NCI-H1694 treated with DMSO at 0.1 percent for 48 hours (cell line): ENCODE measurements around the gene CDC7.
"Not testable (repeated sequence)": the region's sequence is repeated elsewhere in the genome, so short reads cannot be mapped to it uniquely, and the experiment has no call there.

Source experiments
- DNase-seq: peaks from one replicate; lab custom pipeline; 2025; lab: John Stamatoyannopoulos, UW

The CDC7 gene

DNA sequence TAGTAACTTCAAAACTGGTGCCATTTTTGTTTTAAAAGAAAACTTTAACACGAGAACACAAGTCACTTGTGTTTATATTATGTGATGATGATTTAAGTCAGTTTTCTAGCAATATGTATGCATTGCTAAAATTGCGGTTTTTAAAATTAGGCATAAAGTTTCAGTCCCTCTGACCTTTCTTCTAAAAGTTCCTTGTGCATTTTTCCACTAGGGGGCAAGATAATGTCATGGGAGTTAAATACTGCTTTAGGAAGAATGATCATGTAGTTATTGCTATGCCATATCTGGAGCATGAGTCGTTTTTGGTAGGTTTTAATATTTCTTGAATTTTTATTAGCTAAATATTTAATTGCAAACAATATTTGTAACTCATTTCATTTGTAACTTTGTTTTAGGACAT lies 10.7 kb downstream of the CDC7 start:
- peak; percentile 58 for DNase-seq

DNA sequence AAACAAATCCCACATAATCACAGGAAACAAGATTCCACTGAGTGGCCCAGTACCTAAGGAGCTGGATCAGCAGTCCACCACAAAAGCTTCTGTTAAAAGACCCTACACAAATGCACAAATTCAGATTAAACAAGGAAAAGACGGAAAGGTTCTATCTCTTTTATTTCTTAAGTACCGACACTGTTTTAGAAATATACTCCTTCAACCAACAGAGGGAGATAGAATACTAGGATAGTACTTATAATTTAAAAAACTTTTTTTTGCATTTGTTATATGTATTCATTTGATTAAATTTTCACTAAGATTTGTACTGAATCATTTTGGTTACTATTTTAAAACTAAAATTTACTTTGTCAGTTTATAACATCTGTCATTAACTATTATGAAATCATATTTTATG lies 12.5 kb downstream of the CDC7 start:
- no peak for DNase-seq

DNA sequence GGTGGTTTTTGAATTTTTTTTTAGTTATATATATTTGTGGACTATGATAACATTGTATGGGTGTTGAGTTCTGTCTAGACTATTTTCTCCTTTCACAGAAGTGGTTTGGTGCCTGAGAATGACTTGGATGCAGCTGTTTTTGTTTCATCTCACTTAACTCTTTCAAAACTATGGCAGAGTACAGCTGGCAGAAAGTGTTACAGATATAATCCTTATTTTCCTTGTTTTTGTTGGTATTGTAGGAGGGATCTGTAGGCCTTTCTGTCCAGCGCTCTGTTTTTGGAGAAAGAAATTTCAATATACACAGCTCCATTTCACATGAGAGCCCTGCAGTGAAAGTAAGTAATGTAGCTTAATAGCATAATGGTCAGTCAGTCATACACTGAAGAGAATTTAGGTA lies 13.1 kb downstream of the CDC7 start:
- no peak for DNase-seq

DNA sequence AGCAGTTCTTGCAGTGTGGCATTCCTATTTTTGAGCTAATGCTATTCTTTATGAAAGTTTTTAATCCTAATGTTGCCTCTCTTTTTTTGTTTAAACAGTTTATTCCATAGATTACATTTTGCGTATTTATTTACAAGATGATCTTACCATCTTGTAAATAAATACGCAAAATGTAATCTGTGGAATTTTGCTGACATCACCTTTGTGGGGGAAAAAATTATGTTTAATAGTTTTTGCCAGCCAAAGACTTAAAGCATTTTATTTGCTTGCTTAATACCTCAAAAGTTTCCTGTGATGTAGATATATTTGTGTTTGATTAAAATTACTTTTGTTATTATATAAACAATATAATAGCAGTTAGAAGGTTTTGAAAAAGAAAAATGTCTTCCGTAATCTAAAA lies 15.3 kb downstream of the CDC7 start:
- no peak for DNase-seq

DNA sequence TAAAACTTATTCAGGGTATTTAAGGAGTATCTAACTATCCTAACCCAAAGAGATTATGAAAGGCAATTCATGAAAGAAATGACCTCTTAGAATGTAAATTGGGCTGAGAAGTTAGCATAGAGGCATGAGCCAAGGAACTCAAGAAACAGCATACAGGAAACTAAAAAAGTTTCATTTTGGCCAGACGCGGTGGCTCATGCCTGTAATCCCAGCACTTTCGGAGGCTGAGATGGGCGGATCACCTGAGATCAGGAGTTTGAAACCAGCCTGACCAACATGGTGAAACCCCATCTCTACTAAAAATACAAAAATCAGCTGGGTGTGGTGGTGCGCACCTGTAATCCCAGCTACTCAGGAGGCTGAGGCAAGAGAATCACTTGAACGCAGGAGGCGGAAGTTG lies 16.0 kb downstream of the CDC7 start:
- DNase-seq: not testable (repeated sequence)

DNA sequence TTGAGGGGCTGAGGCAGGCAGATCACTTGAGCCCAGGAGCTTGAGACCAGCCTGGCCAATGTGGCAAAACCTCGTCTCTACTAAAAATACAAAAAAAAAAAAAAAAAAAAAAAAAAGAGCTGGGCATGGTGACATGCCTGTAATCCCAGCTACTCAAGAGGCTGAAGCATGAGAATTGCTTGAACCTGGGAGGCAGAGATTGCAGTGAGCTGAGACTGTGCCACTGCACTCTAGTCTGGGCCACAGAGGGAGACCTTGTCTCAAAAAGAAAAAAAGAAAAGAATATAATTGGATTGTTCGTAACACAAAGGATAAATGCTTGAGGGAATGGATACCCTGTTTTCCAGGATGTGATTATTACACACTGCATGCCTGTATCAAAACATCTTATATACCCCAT lies 18.5 kb downstream of the CDC7 start:
- not testable (repeated sequence) for DNase-seq

DNA sequence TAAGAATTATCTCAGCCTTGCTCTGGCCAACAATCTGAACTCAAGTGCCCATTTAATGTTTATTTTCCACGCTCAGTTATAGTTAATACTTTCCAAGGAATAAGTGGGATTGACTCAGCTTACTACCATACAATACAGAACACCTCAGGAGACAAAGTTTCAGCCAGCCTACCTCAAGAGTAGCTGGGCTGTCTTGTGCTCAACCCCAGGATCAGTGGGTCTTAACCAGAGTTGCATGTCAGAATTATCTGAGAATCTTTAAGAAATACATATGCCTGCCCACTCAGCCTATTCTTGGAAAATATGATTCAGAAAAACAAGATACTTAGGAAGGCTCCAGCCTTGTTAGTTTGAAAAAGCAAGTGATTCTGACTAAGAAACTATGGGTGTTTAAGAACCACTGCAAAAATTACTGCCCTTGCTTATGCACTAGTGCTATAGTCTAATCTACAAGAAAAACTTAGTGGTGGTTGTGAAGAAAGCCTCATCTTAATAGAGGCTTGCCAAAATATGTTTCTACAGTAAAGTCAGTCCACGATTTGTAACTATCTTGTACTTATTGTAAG lies 20.4 kb downstream of the CDC7 start:
- DNase-seq: no peak

DNA sequence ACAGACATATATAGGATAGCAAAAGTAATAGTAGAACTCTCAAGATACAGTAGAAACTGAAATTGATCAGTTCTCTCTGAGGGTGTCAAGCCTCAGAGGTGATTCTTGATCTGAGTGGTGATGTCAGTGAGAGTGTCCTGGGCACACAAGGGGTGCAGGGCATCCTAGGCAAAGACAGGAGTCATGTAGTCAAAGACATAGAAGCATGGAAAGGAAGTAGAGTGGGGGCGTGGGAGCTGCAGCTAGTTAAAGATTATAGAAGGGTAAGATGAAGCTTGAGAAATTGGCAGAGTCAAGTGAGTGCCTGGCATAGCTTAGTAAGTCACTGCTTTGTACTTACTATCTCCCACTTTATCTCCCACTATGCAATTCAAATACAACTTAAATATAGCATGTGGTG lies 22.8 kb downstream of the CDC7 start:
- DNase-seq: no peak

DNA sequence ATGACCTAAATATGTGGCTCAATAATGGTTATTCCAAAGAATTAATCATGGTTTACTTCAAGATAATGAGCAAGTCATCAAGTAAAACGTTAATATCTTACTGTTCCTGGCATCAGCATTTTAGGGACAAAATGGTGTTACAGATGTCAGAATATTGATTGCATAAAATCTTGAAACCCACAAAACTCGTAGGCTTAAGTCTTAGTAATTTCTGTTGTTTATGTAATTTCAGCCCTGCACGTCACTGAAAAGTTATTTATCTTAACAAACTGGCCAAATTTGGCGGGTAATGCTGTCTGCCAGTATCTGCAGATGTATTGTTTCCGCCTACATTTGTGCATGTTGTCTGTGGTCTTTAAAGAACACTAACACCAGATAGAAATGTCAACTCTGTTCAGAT lies 25.8 kb downstream of the CDC7 start:
- DNase-seq: no peak

DNA sequence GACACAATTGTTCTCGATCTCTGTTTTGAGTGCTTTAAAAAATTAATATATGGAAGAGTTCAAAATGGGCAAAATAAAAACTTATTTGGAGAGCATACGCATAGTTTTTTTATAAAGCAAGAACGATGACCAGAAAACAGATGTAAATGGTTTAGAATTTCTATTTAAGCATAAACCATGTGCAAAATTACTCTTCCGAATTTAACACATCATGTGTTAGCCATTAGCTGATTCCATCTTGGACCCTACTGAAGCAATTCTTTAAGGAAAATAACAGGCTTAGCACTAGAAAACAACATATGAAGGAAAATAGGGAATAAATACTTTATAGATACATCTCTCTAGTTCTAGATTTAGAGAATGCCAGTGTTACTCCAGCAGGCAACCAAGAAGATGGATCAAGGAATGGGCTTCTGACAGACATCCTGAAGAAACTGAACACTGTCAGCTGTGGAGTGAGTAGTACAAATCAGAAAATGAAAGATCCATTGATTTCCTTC lies 26.7 kb downstream of the CDC7 start:
- DNase-seq: no peak

DNA sequence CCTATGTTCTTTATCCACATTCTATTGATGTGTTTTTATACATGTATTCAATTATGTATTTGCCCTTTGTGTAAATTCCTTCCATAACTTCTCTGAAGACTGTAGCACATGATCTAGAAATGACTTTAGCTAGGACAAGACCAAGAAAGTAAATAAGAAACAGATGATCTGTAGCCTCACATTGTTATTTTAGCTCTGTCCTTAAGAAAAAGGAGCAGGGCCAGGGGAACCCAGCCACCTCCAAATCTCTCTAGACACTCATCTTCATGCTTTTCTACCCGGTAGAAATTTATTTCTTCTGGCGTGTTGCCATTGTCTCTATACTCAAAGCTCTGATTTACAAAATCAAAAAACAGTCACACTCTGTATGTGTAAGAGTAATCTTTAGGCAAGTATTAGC lies 27.1 kb downstream of the CDC7 start:
- DNase-seq: no peak

DNA sequence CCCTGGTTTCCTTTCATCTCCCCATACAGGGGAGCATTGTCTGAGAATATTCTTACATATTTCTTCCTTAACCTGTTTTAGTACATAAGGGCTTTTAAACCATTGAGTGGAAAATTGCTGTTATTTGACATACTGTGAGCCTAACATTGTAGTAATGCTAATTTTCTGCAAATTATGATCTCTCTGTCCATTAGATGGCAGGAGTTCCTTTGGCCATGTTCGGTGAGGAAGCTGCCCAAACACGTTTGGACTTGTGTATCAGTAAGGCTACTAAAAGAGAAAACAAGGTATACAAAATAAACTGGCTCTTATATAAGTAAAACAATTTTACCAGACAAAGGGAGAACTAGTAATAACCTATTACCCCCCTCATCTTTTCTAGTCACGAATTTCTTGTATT lies 29.2 kb downstream of the CDC7 start:
- peak; percentile 5 for DNase-seq

DNA sequence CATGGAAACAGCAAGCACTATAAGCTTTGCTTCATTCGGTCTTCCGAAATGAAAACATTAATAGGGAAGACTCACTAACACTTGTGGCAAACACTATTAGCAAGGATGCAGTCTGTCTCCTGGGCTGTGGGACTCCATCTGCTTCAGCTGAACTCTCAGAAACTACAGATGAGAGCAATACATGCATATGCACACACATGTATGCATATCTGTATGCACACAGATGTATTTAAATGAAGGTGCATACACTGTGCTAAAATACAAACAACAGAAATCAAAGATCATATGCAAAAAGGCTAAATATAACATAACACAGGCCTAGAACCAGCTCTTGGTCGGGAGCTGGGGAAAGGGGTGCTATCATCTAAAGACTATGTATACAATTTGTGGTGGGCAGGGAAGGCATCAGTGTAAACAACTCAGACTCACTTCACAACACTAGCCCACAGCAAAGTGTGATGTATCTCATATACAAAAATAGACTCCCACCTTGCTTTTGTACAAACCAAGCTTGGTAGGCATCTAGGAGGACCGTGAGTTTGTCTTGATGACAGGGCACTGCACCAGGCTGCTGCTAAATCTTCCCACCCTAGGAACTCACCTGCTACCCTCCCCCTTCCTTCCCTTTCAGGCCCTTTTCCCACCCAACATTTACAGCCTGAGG lies 32.8 kb downstream of the CDC7 start:
- DNase-seq: no peak

DNA sequence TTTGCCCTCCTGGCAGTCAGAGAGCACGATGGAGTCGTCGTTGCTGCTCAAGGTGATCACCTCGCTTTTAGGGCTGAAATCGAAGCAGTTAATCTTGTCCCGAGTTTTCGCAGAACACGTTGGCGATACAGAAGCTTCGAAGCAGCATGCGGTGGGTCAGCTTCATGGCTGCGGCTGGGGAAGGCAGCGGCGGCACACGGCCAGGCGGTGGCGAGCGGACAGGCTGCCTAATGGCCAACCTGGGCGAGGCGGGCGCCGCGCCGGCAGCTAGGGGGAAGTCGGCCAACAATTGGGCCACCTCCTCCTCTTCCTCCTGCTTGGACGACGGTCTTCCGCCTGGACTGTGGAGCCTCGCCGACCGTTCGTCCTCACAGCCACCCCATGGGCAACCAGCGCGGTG lies 34.8 kb downstream of the CDC7 start:
- no peak for DNase-seq

DNA sequence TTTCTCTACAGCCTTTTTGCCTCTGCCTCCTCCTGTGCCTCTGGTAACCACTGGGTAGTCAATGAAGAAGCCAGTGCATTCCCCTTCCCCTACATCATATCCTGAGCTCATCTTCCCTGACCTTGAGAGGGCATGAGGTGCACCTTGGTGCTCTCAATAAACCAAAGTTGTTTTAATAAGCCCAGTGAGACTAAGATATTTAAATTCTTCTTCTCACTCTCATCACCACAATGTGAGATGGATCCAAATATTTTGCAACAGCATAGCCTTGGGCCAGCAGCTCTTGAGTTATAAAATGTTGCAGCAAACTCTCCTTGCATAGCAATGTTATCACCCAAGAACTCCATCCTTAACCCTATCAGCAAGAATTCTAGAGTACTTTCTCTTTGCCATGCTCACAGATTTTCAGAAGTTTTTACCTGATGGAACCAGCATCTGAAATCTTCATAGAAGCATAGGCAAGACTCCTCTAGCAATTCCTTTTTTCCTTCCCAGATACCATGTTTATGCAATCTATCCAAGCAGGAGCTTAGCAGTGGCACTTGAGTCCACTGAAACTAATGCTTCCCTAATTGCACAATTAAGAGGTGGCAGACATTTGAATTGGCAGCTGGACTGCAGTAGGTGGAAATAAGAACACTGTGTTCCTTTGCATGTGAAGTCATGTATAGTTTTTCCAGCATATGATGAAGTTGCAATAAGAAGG lies 36.8 kb downstream of the CDC7 start:
- no peak for DNase-seq

DNA sequence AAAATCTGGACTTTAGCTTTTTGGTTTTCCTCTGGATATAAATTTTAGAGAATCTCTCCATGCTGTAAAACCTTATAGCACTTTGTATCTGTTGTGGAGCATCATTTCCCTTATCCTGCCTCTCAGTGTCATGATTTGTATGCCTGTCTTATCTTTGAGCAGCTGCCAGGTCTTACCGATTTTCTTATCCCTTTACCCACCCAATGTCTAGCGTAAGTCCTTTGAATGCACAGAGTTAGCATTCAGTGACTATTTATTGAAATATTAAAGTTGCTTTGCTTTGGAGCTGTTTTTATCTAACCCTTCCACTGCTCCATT lies 37.3 kb downstream of the CDC7 start:
- no peak for DNase-seq

DNA sequence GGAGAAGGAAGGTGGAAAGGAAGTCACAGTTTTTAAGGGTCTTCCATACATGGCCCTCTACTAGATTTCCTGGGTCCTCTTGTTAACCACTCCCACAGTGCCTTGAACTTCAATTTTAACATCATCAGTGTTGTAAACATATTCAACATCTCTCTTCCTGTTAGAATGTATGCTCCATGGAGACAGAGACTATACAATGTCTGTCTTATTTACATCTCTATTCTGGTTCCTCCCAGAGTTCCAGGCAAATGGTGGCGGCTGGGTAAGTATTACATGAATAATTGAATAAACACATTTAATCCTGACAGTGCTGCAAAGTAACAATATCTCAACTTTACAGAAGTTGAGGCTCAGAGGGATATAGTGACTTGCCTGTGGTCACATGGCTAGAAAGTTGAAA lies 40.3 kb downstream of the CDC7 start:
- no peak for DNase-seq

DNA sequence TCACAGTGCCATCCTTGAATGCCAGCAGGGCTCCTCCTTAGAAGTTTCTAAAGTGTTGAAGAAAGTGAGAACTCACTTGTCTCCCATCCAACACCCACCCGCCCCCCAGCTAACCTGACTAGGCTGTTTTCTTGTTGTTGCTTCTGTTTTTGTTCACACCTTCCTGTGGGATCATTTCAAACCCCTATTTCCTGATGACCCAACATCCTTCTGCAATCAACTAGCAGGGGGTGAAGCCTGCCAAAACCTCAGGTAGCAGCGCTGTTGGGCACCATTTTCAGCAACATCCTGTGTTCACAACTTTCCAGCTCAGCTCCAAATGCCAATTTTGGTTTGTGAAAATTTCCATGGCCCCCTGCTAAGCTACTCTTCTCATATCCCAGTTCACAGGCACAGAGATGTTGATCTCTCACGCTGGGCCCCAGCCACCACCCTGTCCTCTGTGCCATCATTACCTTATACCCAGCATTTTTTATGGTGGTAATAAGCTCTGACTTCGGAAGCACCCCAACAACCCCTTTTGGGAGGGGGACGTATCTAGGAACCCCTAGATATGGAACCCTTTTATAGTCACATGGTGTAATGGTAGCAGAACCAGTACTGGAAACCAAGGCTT lies 41.4 kb downstream of the CDC7 start:
- DNase-seq: no peak

DNA sequence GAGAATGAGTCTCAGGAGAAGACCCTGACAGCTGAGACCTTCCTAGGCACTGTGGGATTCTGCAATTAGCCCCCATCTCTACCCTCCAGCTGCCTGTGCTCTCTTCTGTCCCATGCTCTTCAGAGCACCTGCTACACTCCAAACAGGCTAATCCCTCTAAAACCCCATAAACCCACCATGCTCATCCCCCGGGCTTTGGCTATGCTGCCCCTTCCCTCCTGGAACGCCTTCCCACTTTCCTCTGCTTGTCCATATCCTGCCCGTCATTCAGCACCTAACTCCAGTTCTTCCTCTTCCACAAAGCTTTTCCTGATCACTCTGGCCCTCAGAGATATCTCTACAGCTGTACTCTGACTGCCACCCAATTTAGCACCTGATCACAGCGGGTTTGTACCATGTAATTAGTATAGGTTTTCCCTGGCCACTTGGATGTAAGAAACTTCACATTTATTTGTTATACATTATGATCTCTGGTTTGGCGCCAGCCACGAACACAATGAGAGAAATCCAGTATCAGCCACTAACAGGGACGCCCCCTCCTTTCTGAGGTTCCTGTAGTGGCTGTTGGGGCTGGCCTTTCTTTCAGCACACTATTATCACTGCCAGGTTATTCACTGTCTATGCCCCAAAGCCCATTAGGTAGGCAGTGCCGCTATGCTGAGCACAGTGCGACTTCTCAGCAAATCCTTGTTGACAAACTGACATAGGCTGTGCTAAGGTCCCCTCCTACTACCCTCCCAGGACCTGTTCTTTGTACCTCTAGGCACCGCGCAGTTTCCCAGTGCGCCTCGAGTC lies 45.1 kb downstream of the CDC7 start:
- DNase-seq: no peak

DNA sequence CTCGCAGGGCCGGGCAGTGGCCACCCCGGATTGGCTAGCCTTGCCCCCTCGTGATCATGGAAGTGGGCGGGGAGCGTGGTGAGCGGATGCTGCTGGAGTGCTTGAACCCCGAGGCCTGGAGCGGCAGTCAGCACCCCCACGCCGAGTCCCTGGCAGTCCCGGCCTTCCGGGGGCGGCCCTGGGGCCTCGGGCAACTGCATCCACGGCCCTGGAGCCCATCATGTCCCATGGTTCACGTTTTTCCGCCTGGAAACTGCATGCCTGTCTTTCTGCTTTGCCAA lies 45.6 kb downstream of the CDC7 start:
- no peak for DNase-seq

DNA sequence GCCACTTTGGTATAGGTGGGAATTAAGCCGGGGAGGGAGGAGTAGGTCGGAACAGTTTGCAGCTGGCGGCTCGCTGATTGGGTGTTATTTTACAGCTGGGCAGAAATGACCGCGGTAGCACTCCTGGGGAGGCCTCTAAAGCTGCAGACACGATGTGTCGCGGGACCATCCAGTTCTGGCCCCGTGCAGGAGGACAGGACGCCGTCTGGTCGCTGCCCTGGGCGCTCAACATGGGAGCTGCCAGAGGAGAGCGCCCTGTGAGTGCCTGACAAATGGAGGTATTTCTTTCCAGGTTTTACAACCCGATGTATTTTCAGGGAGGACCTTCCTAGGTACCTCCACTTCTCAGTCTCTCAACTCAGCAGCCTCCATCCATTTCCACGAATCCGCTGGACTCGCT lies 46.2 kb downstream of the CDC7 start:
- no peak for DNase-seq

DNA sequence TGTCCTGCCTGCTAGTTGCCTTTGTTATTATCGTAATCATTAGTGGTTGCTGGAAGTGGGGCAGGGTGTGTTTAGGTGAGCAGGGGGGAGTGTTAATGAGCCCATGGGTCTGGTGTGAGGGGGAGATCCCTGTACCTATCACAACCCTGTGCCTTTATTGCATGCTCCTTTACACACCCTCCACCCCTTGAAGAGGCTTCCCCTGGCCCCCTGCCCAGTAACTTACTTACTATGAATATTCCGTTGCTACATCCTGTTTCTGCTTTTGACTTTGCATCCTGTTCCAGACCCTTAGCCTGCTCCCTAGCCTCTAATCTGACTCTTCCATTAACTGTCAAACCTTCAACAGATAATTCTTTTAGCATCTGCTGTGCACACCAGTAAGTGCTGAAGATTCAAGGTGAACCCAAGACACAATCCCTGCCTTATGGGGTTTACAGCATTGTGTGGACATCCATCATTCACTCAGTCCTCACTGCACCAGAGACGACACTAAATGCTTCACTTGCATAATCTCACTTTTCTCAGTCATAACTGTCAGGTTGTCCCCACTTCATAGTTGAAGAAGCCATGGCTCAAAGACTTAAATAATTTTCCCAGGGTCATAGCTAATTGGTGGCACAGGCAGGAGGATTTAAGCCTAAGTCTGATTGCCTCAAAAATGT lies 47.9 kb downstream of the CDC7 start:
- no peak for DNase-seq
